ENCODE results near the gene SNX22. TPM values are rescaled to one million over a fixed set of nuclear protein-coding genes. Genes with fewer than 3 reads are reported as not detected.

The SNX22 gene
- total RNA-seq, 1 experiment from 2014 or later, result 0.91 TPM

DNA sequence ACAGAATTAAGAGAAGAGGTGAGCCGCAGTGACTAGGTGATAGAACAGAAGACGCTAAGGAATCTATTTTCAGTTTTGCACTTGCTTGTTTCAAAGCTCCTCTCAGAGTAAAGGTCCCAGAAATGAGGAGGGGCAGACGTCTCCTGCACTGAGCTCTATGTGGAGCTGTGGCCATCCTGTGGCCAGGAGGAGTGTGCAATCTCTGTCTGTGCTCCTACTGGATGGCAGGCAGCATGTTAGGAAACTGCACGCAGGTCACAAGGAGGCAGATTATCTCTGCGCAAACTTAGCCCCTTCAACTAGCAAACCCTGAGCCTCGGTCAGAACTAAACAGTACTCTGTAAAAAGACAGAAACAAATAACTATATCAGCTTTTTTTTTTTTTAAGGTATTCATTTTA is 42.4 kb downstream of the SNX22 start:
- no peaks in the 10 kb centered on the region for H3K9me3 Mint-ChIP-seq (ENCODE audit: unreplicated experiment)
- ChIA-PET CTCF (interaction anchor here (0.5 to 1.9 kb wide), 5 partner anchors 23 to 408 kb away, joined by 3 to 18 read pairs (median 3); partner anchors contain the start of genes CSNK1G1 and PPIB), POLR2A (no interaction called here)
- peaks cover 11% of the 10 kb centered on the region for H3K36me3 Mint-ChIP-seq (ENCODE audit: insufficient read depth, unreplicated experiment)
- no peak overlapping the region for H3K27ac Mint-ChIP-seq (ENCODE audit: unreplicated experiment)
- DNase-seq, result peak; percentile 40 to 55
- intact Hi-C loops (cut with micrococcal nuclease; ENCODE audit: unreplicated experiment), result loop anchor here (1.0 kb wide), 1 partner anchor 31 kb away; the partner anchor contains the start of gene PPIB
- Histone ChIP-seq H3K4me1 (no peaks in the 10 kb centered on the region), H3K27me3 (replicated peaks; ENCODE audit: control insufficient read depth, insufficient read depth, low read length) (no peaks in the 10 kb centered on the region), H3K4me3 (ENCODE audit: low read depth, low read length) (no peak overlapping the region), H3K36me3 (ENCODE audit: control insufficient read depth, insufficient read depth, low read length) (no peaks in the 10 kb centered on the region), H3K9me3 (no peaks in the 10 kb centered on the region)
- no TSS peak for BruUV-seq (replicated peaks)
- H3K4me3 Mint-ChIP-seq (ENCODE audit: unreplicated experiment), result no peak overlapping the region
- no peaks in the 10 kb centered on the region for H3K27me3 Mint-ChIP-seq (ENCODE audit: insufficient read depth, unreplicated experiment)
- H3K4me1 Mint-ChIP-seq (ENCODE audit: low read depth, unreplicated experiment), result no peaks in the 10 kb centered on the region
- TF ChIP-seq, protein P1, sequence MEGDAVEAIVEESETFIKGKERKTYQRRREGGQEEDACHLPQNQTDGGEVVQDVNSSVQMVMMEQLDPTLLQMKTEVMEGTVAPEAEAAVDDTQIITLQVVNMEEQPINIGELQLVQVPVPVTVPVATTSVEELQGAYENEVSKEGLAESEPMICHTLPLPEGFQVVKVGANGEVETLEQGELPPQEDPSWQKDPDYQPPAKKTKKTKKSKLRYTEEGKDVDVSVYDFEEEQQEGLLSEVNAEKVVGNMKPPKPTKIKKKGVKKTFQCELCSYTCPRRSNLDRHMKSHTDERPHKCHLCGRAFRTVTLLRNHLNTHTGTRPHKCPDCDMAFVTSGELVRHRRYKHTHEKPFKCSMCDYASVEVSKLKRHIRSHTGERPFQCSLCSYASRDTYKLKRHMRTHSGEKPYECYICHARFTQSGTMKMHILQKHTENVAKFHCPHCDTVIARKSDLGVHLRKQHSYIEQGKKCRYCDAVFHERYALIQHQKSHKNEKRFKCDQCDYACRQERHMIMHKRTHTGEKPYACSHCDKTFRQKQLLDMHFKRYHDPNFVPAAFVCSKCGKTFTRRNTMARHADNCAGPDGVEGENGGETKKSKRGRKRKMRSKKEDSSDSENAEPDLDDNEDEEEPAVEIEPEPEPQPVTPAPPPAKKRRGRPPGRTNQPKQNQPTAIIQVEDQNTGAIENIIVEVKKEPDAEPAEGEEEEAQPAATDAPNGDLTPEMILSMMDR (IDR thresholded peaks at IDR 0.05; ENCODE audit: insufficient read depth in 1 of 2, low read depth in 1 of 2, low read length in 1 of 2, severe bottlenecking in 1 of 2, unreplicated experiment in 1 of 2), result peak in 1 of 2 experiments; percentile 47

DNA sequence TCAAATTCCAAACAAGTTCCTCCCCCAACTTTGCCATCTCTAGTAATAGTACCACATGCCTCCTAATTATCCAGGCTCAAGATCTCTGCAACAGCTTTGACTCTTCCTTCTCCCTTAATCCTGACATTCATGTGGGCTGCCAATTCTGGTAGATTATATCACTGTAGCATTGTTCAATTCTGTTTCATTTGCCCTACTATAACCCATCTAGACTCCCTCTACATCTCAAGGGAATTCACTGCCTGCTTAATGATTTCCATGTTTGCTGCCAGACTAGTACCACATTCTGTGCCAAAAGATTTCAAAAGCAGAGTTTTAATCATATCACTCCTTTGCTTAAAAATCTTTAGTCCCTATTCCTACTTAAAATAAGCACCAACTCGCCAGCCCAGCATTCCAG is 45.9 kb downstream of the SNX22 start:
- H3K36me3 Mint-ChIP-seq (ENCODE audit: insufficient read depth, unreplicated experiment), result peaks cover 14% of the 10 kb centered on the region
- no peaks in the 10 kb centered on the region for H3K9me3 Mint-ChIP-seq (ENCODE audit: unreplicated experiment)
- no peak overlapping the region for H3K4me3 ChIP-seq (ENCODE audit: low read depth, low read length)
- no peaks in the 10 kb centered on the region for H3K27me3 Mint-ChIP-seq (ENCODE audit: insufficient read depth, unreplicated experiment)
- intact Hi-C loops (cut with micrococcal nuclease; ENCODE audit: unreplicated experiment), result no loop called here
- no peaks in the 10 kb centered on the region for H3K4me1 Mint-ChIP-seq (ENCODE audit: low read depth, unreplicated experiment)
- ChIA-PET POLR2A (no interaction called here), CTCF (no interaction called here)
- H3K27ac Mint-ChIP-seq (ENCODE audit: unreplicated experiment), result no peak overlapping the region
- H3K9me3 ChIP-seq, result no peaks in the 10 kb centered on the region
- H3K27me3 ChIP-seq (replicated peaks; ENCODE audit: control insufficient read depth, insufficient read depth, low read length), result no peaks in the 10 kb centered on the region
- no peaks in the 10 kb centered on the region for H3K36me3 ChIP-seq (ENCODE audit: control insufficient read depth, insufficient read depth, low read length)
- no TSS peak for BruUV-seq (replicated peaks)
- TF ChIP-seq, protein P1 (IDR thresholded peaks at IDR 0.05; ENCODE audit: insufficient read depth in 1 of 2, low read depth in 1 of 2, low read length in 1 of 2, severe bottlenecking in 1 of 2, unreplicated experiment in 1 of 2), result no peak
- DNase-seq, result no peak
- H3K4me1 ChIP-seq, result no peaks in the 10 kb centered on the region
- no peak overlapping the region for H3K4me3 Mint-ChIP-seq (ENCODE audit: unreplicated experiment)

DNA sequence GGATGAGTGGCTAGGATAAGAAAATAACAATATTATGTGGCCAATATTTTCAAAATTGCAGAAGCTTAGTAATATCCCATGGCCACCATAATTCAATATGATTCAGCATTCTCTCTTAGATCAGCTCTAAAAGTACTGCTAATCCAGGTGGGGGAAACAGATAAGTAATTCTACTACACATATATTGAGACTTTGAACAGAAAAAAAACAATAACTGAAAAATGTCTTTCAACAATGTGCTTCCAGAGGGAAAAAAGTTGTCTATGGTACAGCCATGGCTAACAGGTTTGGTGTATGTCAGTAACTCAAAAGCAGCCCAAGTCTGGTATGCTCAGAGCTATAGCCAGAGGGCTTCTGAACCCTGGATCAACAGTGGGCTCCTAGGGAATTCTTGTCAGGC is 53.7 kb downstream of the SNX22 start:
- ChIA-PET CTCF (no interaction called here), POLR2A (no interaction called here)
- BruUV-seq (replicated peaks), result no TSS peak
- no peaks in the 10 kb centered on the region for H3K9me3 ChIP-seq
- peak in 1 of 2 experiments; percentile 18 for DNase-seq
- no peak overlapping the region for H3K4me3 Mint-ChIP-seq (ENCODE audit: unreplicated experiment)
- intact Hi-C loops (cut with micrococcal nuclease; ENCODE audit: unreplicated experiment), result no loop called here
- no peaks in the 10 kb centered on the region for H3K27me3 ChIP-seq (replicated peaks; ENCODE audit: control insufficient read depth, insufficient read depth, low read length)
- H3K4me1 ChIP-seq, result no peaks in the 10 kb centered on the region
- H3K27ac Mint-ChIP-seq (ENCODE audit: unreplicated experiment), result no peak overlapping the region
- H3K36me3 ChIP-seq (ENCODE audit: control insufficient read depth, insufficient read depth, low read length), result no peaks in the 10 kb centered on the region
- H3K4me3 ChIP-seq (ENCODE audit: low read depth, low read length), result no peak overlapping the region
- H3K9me3 Mint-ChIP-seq (ENCODE audit: unreplicated experiment), result no peaks in the 10 kb centered on the region
- TF ChIP-seq, protein P1 (IDR thresholded peaks at IDR 0.05; ENCODE audit: insufficient read depth in 1 of 2, low read depth in 1 of 2, low read length in 1 of 2, severe bottlenecking in 1 of 2, unreplicated experiment in 1 of 2), result no peak
- H3K4me1 Mint-ChIP-seq (ENCODE audit: low read depth, unreplicated experiment), result no peaks in the 10 kb centered on the region
- H3K36me3 Mint-ChIP-seq (ENCODE audit: insufficient read depth, unreplicated experiment), result peaks cover 12% of the 10 kb centered on the region
- no peaks in the 10 kb centered on the region for H3K27me3 Mint-ChIP-seq (ENCODE audit: insufficient read depth, unreplicated experiment)

Other genes with a start within 250 kb of the SNX22 start
- 1.4 and 2.2 TPM in 2 replicates for gene DAPK2, start 105.2 kb upstream of the SNX22 start, total RNA-seq (2022)
- 61.6 and 63.7 TPM in 2 replicates for gene CIAO2A, start 57.9 kb upstream of the SNX22 start, total RNA-seq (2022)
- 72.0 and 75.7 TPM in 2 replicates for gene SNX1, start 55.7 kb upstream of the SNX22 start, total RNA-seq (2022)
- gene PPIB, start 11.3 kb downstream of the SNX22 start, total RNA-seq (2022), result 458 and 504 TPM in 2 replicates
- gene CSNK1G1, start 204.4 kb downstream of the SNX22 start, total RNA-seq (2022), result 11.5 and 17.5 TPM in 2 replicates
- gene PCLAF, start 229.7 kb downstream of the SNX22 start, total RNA-seq (2022), result 93.7 and 96.9 TPM in 2 replicates
- gene TRIP4, start 236.1 kb downstream of the SNX22 start, total RNA-seq (2022), result 24.1 and 26.2 TPM in 2 replicates

Measured in Caco-2 (cell line).